Mammary epithelial cell (primary cell): Measurements from ENCODE around the gene VIPAS39.
"Not testable (repeated sequence)": the region's sequence is repeated elsewhere in the genome, so short reads cannot be mapped to it uniquely, and the experiment has no call there.

ENCODE experiments used
- EZH2 ChIP-seq: IDR thresholded peaks from 2 replicates; pipeline ENCODE4 v1.6.1; 2012; ENCODE audit warnings: low read length, inconsistent platforms, borderline replicate concordance
- TF ChIP-seq, protein P1 (sequence below), 2 donors: IDR thresholded peaks in 1 of 2; conservative IDR thresholded peaks in 1 of 2; 2 replicates each; pipeline ENCODE4 v1.5.1; 2011 to 2012; ENCODE audit warnings: inconsistent platforms in 2 of 2, low read length in 2 of 2, mild to moderate bottlenecking in 2 of 2, control low read depth in 1 of 2, low read depth in 1 of 2; ENCODE audit not compliant: insufficient read depth in 1 of 2; ENCODE audit errors: extremely low read depth in 1 of 2

DNA sequence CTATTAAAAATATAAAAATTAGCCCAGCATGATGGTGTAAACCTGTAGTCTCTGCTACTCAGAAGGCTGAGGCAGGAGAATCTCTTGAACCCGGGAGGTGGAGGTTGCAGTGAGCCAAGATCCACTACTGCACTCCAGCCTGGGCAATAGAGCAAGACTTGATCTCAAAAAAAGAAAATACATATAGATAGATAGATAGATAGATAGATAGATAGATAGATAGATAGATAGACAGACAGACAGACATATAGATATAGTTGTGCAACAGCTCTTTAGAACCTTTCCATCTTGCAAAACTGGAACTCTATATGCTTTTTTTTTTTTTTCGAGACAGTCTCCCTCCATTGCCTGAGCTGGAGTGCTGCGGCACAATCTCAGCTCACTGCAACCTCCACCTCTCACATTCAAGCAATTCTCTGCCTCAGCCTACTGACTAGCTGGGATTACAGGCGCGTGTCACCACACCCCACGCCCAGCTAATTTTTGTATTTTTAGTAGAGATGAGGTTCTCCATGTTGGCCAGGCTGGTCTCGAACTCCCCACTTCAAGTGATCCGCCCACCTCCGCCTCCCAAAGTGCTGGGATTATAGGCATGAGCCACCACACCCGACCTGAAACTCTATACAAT, 41.9 kb downstream of the VIPAS39 start:
- TF ChIP-seq, protein P1, sequence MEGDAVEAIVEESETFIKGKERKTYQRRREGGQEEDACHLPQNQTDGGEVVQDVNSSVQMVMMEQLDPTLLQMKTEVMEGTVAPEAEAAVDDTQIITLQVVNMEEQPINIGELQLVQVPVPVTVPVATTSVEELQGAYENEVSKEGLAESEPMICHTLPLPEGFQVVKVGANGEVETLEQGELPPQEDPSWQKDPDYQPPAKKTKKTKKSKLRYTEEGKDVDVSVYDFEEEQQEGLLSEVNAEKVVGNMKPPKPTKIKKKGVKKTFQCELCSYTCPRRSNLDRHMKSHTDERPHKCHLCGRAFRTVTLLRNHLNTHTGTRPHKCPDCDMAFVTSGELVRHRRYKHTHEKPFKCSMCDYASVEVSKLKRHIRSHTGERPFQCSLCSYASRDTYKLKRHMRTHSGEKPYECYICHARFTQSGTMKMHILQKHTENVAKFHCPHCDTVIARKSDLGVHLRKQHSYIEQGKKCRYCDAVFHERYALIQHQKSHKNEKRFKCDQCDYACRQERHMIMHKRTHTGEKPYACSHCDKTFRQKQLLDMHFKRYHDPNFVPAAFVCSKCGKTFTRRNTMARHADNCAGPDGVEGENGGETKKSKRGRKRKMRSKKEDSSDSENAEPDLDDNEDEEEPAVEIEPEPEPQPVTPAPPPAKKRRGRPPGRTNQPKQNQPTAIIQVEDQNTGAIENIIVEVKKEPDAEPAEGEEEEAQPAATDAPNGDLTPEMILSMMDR (conservative IDR thresholded peaks at IDR 0.05 in 1 of 2, IDR thresholded peaks at IDR 0.05 in 1 of 2; ENCODE audit: extremely low read depth in 1 of 2, insufficient read depth in 1 of 2, low read depth in 1 of 2, low read length in 2 of 2): not testable (repeated sequence)
- TF ChIP-seq EZH2: not testable (repeated sequence)
